Ishikawa (cell line): ENCODE results near the gene DMKN.
A peak's percentile ranks its signal among the peaks of the same experiment; 100 is the strongest.

Experiments
- CREB1 ChIP-seq: IDR thresholded peaks from 2 replicates; pipeline ENCODE4 v1.6.1; 2012; ENCODE audit warnings: low read depth
- EGR1 ChIP-seq: IDR thresholded peaks from 2 replicates; pipeline ENCODE4 v1.6.1; 2012
- EP300 ChIP-seq: IDR thresholded peaks from 2 replicates; pipeline ENCODE4 v1.6.1; 2012; ENCODE audit warnings: borderline replicate concordance
- MAX ChIP-seq: IDR thresholded peaks from 2 replicates; pipeline ENCODE4 v1.6.1; 2012
- NFIC ChIP-seq: IDR thresholded peaks from 2 replicates; pipeline ENCODE4 v1.6.1; 2012
- RAD21 ChIP-seq: IDR thresholded peaks from 2 replicates; pipeline ENCODE4 v1.6.1; 2012; ENCODE audit warnings: low read depth
- REST ChIP-seq: IDR thresholded peaks from 2 replicates; pipeline ENCODE4 v1.6.1; 2012; ENCODE audit warnings: low read depth, mild to moderate bottlenecking
- TCF12 ChIP-seq: IDR thresholded peaks from 2 replicates; pipeline ENCODE4 v1.6.1; 2012; ENCODE audit warnings: low read depth
- TEAD4 ChIP-seq: IDR thresholded peaks from 2 replicates; pipeline ENCODE4 v1.6.1; 2012
- USF1 ChIP-seq: IDR thresholded peaks from 2 replicates; pipeline ENCODE4 v1.6.1; 2012
- ZBTB7A ChIP-seq: IDR thresholded peaks from 2 replicates; pipeline ENCODE4 v1.6.1; 2012; ENCODE audit warnings: low read depth

The DMKN gene

GRCh38 chr19:35449359-35450043 lies 63.9 kb downstream of the DMKN start:
- no peak for TF ChIP-seq RAD21
- no peak for TF ChIP-seq CREB1
- no peak for TF ChIP-seq EGR1
- TF ChIP-seq NFIC: no peak
- no peak for TF ChIP-seq TCF12
- TF ChIP-seq ZBTB7A: no peak
- no peak for TF ChIP-seq TEAD4
- no peak for TF ChIP-seq REST
- no peak for TF ChIP-seq MAX
- no peak for TF ChIP-seq EP300

- TF ChIP-seq USF1 (peak; percentile 28; the same call in 1 of the 2 replicates), EP300 (no peak)
Observed at GRCh38 chr19:35447606-35448469, 65.6 kb downstream of the DMKN start, which contains the start of gene FFAR2. FFAR2 (plus strand) TSS chr19:35448257; CDS start chr19:35449715, 1,458 bp downstream.
